GM21447 (cell line): Measurements from ENCODE around the gene TNS3.

Experiments
- ATAC-seq: cut with Tn5 transposase; IDR thresholded peaks from one replicate; pipeline ENCODE4 v1.9.1; 2021; ENCODE audit not compliant: unreplicated experiment

TNS3 gene

GRCh38 chr7:47526466-47526865 lies 55.4 kb downstream of the TNS3 start:
- ATAC-seq, result no peak

GRCh38 chr7:47525066-47525623 lies 56.8 kb downstream of the TNS3 start:
- no peak for ATAC-seq

GRCh38 chr7:47523401-47523800 lies 58.5 kb downstream of the TNS3 start:
- no peak for ATAC-seq

GRCh38 chr7:47521816-47522561 lies 59.9 kb downstream of the TNS3 start:
- ATAC-seq, result no peak

GRCh38 chr7:47521011-47521795 lies 60.7 kb downstream of the TNS3 start:
- no peak for ATAC-seq

GRCh38 chr7:47520406-47520805 lies 61.5 kb downstream of the TNS3 start:
- ATAC-seq, result no peak

- ATAC-seq, result no peak
Observed at GRCh38 chr7:47518827-47519226, 63.1 kb downstream of the TNS3 start.

GRCh38 chr7:47517821-47518480 lies 64.0 kb downstream of the TNS3 start:
- ATAC-seq, result no peak

GRCh38 chr7:47516985-47517600 lies 64.8 kb downstream of the TNS3 start:
- no peak for ATAC-seq

GRCh38 chr7:47516386-47516785 lies 65.5 kb downstream of the TNS3 start:
- no peak for ATAC-seq

- ATAC-seq, result no peak
Observed at GRCh38 chr7:47515305-47515834, 66.5 kb downstream of the TNS3 start.

- no peak for ATAC-seq
Observed at GRCh38 chr7:47514818-47515217, 67.1 kb downstream of the TNS3 start.

- no peak for ATAC-seq
Observed at GRCh38 chr7:47514367-47514766, 67.5 kb downstream of the TNS3 start.

- no peak for ATAC-seq
Observed at GRCh38 chr7:47513741-47514241, 68.1 kb downstream of the TNS3 start.

GRCh38 chr7:47512481-47513176 lies 69.3 kb downstream of the TNS3 start:
- no peak for ATAC-seq

GRCh38 chr7:47511699-47512370 lies 70.1 kb downstream of the TNS3 start:
- ATAC-seq, result no peak

- no peak for ATAC-seq
Observed at GRCh38 chr7:47510786-47511185, 71.1 kb downstream of the TNS3 start.

GRCh38 chr7:47510192-47510591 lies 71.7 kb downstream of the TNS3 start:
- ATAC-seq, result no peak

- no peak for ATAC-seq
Observed at GRCh38 chr7:47509571-47509970, 72.3 kb downstream of the TNS3 start.
